Panc1 (cell line): Measurements from ENCODE around the gene BRWD1. TPM values are rescaled to one million over a fixed set of nuclear protein-coding genes. Genes with fewer than 3 reads are reported as not detected.

Experiments used
- ATAC-seq: fragments of 200-7000 bp; cut with Tn5 transposase; 2 replicates; pipeline ENCODE4 v1.9.1; 2020; ENCODE audit warnings: mild to moderate bottlenecking, moderate library complexity
- BruUV-seq: library from RNA; stranded (reverse); fragments of 400-500 nt; replicated peaks from 2 replicates; lab custom pipeline; 2021; lab: Mats Ljungman, UMichigan
- CTCF ChIA-PET: fragments of 300-600 bp; sonication (Branson Sonifier 250); formaldehyde crosslinking; loops from one replicate; lab custom pipeline; 2022; ENCODE audit warnings: antibody characterized with exemption; lab: Charles Lee
- POLR2A ChIA-PET: fragments of 300-600 bp; sonication (Branson Sonifier 250); formaldehyde crosslinking; loops from one replicate; lab custom pipeline; 2022; ENCODE audit warnings: antibody characterized with exemption; lab: Charles Lee
- DNase-seq: peaks from one replicate; pipeline ENCODE4 v3.0.0-alpha.2; 2010; ENCODE audit warnings: low read depth, low spot score
- H3K27ac ChIP-seq: 2 replicates; pipeline ENCODE4 v1.5.1; 2011; ENCODE audit warnings: mild to moderate bottlenecking, low read length, inconsistent platforms
- H3K27me3 ChIP-seq: fragments of 200-500 bp; sonication (Bioruptor generic); 2 replicates; pipeline ENCODE4 v1.6.0; 2014; ENCODE audit warnings: low read length, inconsistent platforms; ENCODE audit not compliant: control insufficient read depth, insufficient read depth
- H3K36me3 ChIP-seq: fragments of 200-500 bp; sonication (Bioruptor generic); 2 replicates; pipeline ENCODE4 v1.5.1; 2014; ENCODE audit warnings: inconsistent platforms, mild to moderate bottlenecking, low read length, moderate library complexity; ENCODE audit not compliant: control insufficient read depth, insufficient read depth
- H3K4me1 ChIP-seq: 2 replicates; pipeline ENCODE4 v1.5.1; 2011; ENCODE audit warnings: inconsistent platforms, mild to moderate bottlenecking, low read length, moderate library complexity; ENCODE audit not compliant: control insufficient read depth, insufficient read depth
- H3K4me3 ChIP-seq, 2 experiments: 2 replicates each; pipeline ENCODE4 v1.5.1; 2011 to 2012; ENCODE audit warnings: low read depth in 2 of 2, low read length in 2 of 2, mild to moderate bottlenecking in 2 of 2, inconsistent platforms in 1 of 2, moderate library complexity in 1 of 2
- H3K9me3 ChIP-seq: fragments of 200-500 bp; sonication (Bioruptor generic); 2 replicates; pipeline ENCODE4 v1.5.1; 2014; ENCODE audit warnings: low read depth, mild to moderate bottlenecking, inconsistent platforms, low read length, moderate library complexity; ENCODE audit not compliant: control insufficient read depth, insufficient read depth
- CTCF ChIP-seq: fragments of 450-650 bp; IDR thresholded peaks from 2 replicates; pipeline ENCODE4 v1.5.1; 2017; ENCODE audit warnings: mild to moderate bottlenecking
- POLR2AphosphoS5 ChIP-seq: IDR thresholded peaks from 2 replicates; pipeline ENCODE4 v1.6.1; 2012; ENCODE audit warnings: mild to moderate bottlenecking, low read depth, low read length, moderate library complexity
- REST ChIP-seq, 2 experiments: IDR thresholded peaks; 2 replicates each; pipeline ENCODE4 v1.6.1; 2011 to 2012; ENCODE audit warnings: low read depth in 2 of 2, control low read depth in 1 of 2, low read length in 1 of 2, mild to moderate bottlenecking in 1 of 2, moderate library complexity in 1 of 2; ENCODE audit not compliant: insufficient read depth in 1 of 2
- SIN3A ChIP-seq: IDR thresholded peaks from 2 replicates; pipeline ENCODE4 v1.6.1; 2012; ENCODE audit warnings: low read depth, mild to moderate bottlenecking, low read length, moderate library complexity, borderline replicate concordance; ENCODE audit not compliant: insufficient read depth
- TCF7L2 ChIP-seq: IDR thresholded peaks from 2 replicates; pipeline ENCODE4 v1.6.1; 2011; ENCODE audit warnings: mild to moderate bottlenecking, low read depth, low read length, inconsistent platforms
- in situ Hi-C: cut with HindIII; loops from 2 replicates; pipeline ENCODE4 v1.10.0; 2016; ENCODE audit warnings: low sequenced_read_pairs, low pct_unique_long_range_greater_than_20kb
- intact Hi-C: fragments of 100-400 bp; cut with micrococcal nuclease; formaldehyde crosslinking; loops from one replicate; pipeline ENCODE4 v1.10.0; 2022; ENCODE audit not compliant: unreplicated experiment
- total RNA-seq: library from RNA; stranded (reverse); gene quantifications from one replicate; pipeline ENCODE4 v1.2.1, GENCODE V29; 2021; ENCODE audit not compliant: unreplicated experiment

BRWD1 gene
- total RNA-seq, 1 experiment from 2014 or later, result 26.2 TPM

- H3K4me1 ChIP-seq, result peaks cover 6% of the 10 kb centered on the region
- H3K36me3 ChIP-seq, result peaks cover 8% of the 10 kb centered on the region; the same call in 1 of the 2 replicates
- in situ Hi-C loops (no loop called here), intact Hi-C loops (no loop called here)
- no peaks in the 10 kb centered on the region for H3K9me3 ChIP-seq
- no peak overlapping the region for H3K4me3 ChIP-seq
- CTCF ChIA-PET, result no interaction called here
- POLR2A ChIA-PET, result no interaction called here
- H3K27ac ChIP-seq, result no peak overlapping the region
- ATAC-seq (no peak), DNase-seq (no peak)
- TF ChIP-seq TCF7L2 (no peak), REST (IDR thresholded peaks at IDR 0.05; ENCODE audit: insufficient read depth in 1 of 2, low read depth in 2 of 2, low read length in 1 of 2) (no peak), POLR2AphosphoS5 (no peak), SIN3A (no peak), CTCF (no peak)
- H3K27me3 ChIP-seq, result no peaks in the 10 kb centered on the region
- BruUV-seq, result no TSS peak
These were observed 6.0 kb downstream of the BRWD1 start for GRCh38 chr21:39307466-39307865.

GRCh38 chr21:39300587-39300986, 12.8 kb downstream of the BRWD1 start:
- DNase-seq (no peak), ATAC-seq (no peak)
- H3K36me3 ChIP-seq, result peaks cover 8% of the 10 kb centered on the region; the same call in 1 of the 2 replicates
- H3K27me3 ChIP-seq, result no peaks in the 10 kb centered on the region
- ChIA-PET POLR2A (no interaction called here), CTCF (no interaction called here)
- BruUV-seq, result no TSS peak
- H3K4me3 ChIP-seq, result no peak overlapping the region
- H3K4me1 ChIP-seq, result no peaks in the 10 kb centered on the region
- TF ChIP-seq REST (IDR thresholded peaks at IDR 0.05; ENCODE audit: insufficient read depth in 1 of 2, low read depth in 2 of 2, low read length in 1 of 2), result no peak
- no peak for TF ChIP-seq CTCF
- intact Hi-C loops, result no loop called here
- in situ Hi-C loops, result no loop called here
- no peak overlapping the region for H3K27ac ChIP-seq
- peaks cover 5% of the 10 kb centered on the region; the same call in 1 of the 2 replicates for H3K9me3 ChIP-seq
